HUES6 (cell line): ENCODE results near the gene MRTFB.

Source experiments
- H3K27ac ChIP-seq: 2 replicates; pipeline ENCODE4 v1.7.0; 2013; ENCODE audit warnings: low read depth, mild to moderate bottlenecking, low read length, inconsistent platforms
- H3K27me3 ChIP-seq: 2 replicates; pipeline ENCODE4 v1.6.1; 2013; ENCODE audit warnings: low read length; ENCODE audit not compliant: control insufficient read depth, insufficient read depth
- H3K36me3 ChIP-seq: 2 replicates; pipeline ENCODE4 v1.6.1; 2013; ENCODE audit warnings: low read length; ENCODE audit not compliant: control insufficient read depth, insufficient read depth
- H3K4me1 ChIP-seq: 2 replicates; pipeline ENCODE4 v1.6.1; 2013; ENCODE audit warnings: low read length; ENCODE audit not compliant: control insufficient read depth, insufficient read depth
- H3K4me3 ChIP-seq: 2 replicates; pipeline ENCODE4 v1.5.1; 2013; ENCODE audit warnings: low read depth, low read length
- H3K9ac ChIP-seq: one replicate; pipeline ENCODE4 v1.6.1; 2013; ENCODE audit warnings: mild to moderate bottlenecking, low read length
- H3K9me3 ChIP-seq: 2 replicates; pipeline ENCODE4 v1.6.1; 2013; ENCODE audit warnings: low read depth, low read length; ENCODE audit not compliant: control insufficient read depth, insufficient read depth

Gene MRTFB

GRCh38 chr16:14105760-14106375 is 34.7 kb downstream of the MRTFB start:
- H3K27me3 ChIP-seq = no peaks in the 10 kb centered on the region
- H3K9me3 ChIP-seq = no peaks in the 10 kb centered on the region
- H3K4me3 ChIP-seq = no peak overlapping the region
- no peak overlapping the region for H3K9ac ChIP-seq
- H3K4me1 ChIP-seq = peaks cover 20% of the 10 kb centered on the region
- no peak overlapping the region for H3K27ac ChIP-seq
- H3K36me3 ChIP-seq = no peaks in the 10 kb centered on the region

GRCh38 chr16:14106457-14106856 is 35.3 kb downstream of the MRTFB start:
- no peaks in the 10 kb centered on the region for H3K27me3 ChIP-seq
- H3K36me3 ChIP-seq = no peaks in the 10 kb centered on the region
- H3K9me3 ChIP-seq = no peaks in the 10 kb centered on the region
- H3K27ac ChIP-seq = no peak overlapping the region
- H3K4me3 ChIP-seq = no peak overlapping the region
- no peak overlapping the region for H3K9ac ChIP-seq
- peaks cover 25% of the 10 kb centered on the region for H3K4me1 ChIP-seq

GRCh38 chr16:14106961-14107360 is 35.8 kb downstream of the MRTFB start:
- no peak overlapping the region for H3K27ac ChIP-seq
- no peak overlapping the region for H3K9ac ChIP-seq
- H3K4me1 ChIP-seq = peaks cover 28% of the 10 kb centered on the region
- H3K27me3 ChIP-seq = no peaks in the 10 kb centered on the region
- H3K36me3 ChIP-seq = no peaks in the 10 kb centered on the region
- no peaks in the 10 kb centered on the region for H3K9me3 ChIP-seq
- no peak overlapping the region for H3K4me3 ChIP-seq

DNA sequence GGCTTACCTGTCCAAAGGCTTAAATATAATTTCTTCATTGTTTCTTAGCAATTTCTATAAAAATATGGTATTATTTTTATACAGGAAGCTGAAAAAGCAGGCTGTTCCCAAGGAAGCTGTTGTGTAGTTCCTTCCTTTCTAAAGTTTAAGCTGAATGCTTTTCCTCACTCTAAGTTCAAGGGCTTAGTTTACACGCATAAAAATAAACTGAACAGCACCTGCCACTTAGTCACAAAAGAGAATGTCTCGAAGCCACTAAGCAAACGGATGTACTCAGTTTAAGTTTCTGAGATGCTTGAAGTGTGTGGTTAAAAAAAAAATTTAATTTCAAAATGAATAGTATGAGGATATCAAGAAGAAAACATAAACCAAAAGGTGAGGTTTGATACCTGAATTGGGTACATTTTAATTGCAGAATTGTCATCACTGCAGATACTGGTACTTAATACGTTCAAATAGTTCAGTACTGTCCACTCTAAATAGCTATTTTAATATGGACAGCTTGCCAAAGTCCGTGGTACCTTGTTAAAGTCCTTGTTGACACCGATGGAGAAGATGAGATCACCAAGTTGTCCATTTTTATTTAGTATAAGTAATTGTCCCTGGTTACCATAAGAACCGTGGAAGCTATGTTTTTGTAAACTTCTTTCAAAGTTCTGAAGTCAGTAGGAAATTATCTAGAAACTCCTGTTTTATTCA is 38.1 kb downstream of the MRTFB start:
- no peaks in the 10 kb centered on the region for H3K36me3 ChIP-seq
- H3K27me3 ChIP-seq = no peaks in the 10 kb centered on the region
- H3K9me3 ChIP-seq = no peaks in the 10 kb centered on the region
- peaks cover 18% of the 10 kb centered on the region for H3K4me1 ChIP-seq
- H3K27ac ChIP-seq = no peak overlapping the region
- no peak overlapping the region for H3K4me3 ChIP-seq
- no peak overlapping the region for H3K9ac ChIP-seq

DNA sequence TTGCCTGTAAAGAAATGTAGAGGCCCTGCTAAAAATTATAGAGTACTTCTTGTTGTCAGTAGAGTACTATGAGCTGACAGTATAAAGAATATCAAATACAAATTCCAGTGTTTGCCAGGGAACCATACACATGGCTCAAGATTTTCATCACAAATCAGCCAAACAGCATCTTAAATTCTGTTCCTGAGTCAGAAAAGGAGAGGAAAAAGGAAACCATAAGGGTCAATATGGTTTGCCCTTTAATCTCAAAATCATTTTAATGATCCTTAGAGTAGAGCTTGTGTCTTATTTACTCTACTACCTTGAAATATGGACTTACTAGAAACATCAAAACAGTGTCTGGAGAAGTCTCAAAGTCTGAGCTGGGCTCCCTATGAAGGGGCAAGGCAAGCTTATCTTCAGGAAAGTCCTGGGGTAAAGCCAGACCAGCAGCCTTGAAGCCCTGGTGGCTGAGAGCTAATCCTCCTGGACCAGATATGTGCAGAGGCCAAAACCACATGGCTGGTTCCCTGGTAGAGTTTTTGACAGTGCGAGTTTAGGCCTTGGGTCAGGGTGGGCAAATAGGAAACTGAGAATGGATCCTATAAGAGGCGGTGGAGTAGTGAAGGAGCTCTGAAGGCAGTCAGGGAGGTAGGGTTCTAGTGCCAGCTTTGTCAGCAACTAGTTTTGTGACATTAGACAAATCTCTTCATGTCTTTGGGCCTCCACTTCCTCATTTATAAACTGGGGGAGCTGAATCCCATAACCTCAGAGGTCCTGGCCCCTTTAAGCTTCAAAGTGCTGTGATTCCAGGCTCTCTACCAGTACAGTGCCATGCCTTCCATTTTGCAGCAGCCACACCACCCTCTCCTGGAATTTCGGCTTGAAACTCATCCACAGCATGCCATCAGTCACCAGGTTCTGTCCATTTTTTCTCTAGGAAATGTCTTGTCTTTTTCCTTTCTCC is 38.9 kb downstream of the MRTFB start:
- Histone ChIP-seq H3K27ac (no peak overlapping the region), H3K4me3 (no peak overlapping the region), H3K9me3 (no peaks in the 10 kb centered on the region), H3K27me3 (no peaks in the 10 kb centered on the region), H3K4me1 (peaks cover 18% of the 10 kb centered on the region), H3K9ac (no peak overlapping the region), H3K36me3 (no peaks in the 10 kb centered on the region)

GRCh38 chr16:14110728-14111251 is 39.7 kb downstream of the MRTFB start:
- Histone ChIP-seq H3K9ac (no peak overlapping the region), H3K4me1 (peaks cover 18% of the 10 kb centered on the region), H3K9me3 (no peaks in the 10 kb centered on the region), H3K27ac (no peak overlapping the region), H3K36me3 (no peaks in the 10 kb centered on the region), H3K27me3 (no peaks in the 10 kb centered on the region), H3K4me3 (no peak overlapping the region)

GRCh38 chr16:14111713-14112538 is 40.8 kb downstream of the MRTFB start:
- Histone ChIP-seq H3K27ac (no peak overlapping the region), H3K9ac (no peak overlapping the region)

GRCh38 chr16:14112539-14112856 is 41.4 kb downstream of the MRTFB start:
- Histone ChIP-seq H3K4me3 (no peak overlapping the region), H3K9me3 (no peaks in the 10 kb centered on the region), H3K27me3 (no peaks in the 10 kb centered on the region), H3K36me3 (no peaks in the 10 kb centered on the region), H3K27ac (no peak overlapping the region), H3K9ac (no peak overlapping the region), H3K4me1 (peaks cover 18% of the 10 kb centered on the region)

More at GRCh38 chr16:14111713-14112538, 40.8 kb downstream of the MRTFB start:
- Histone ChIP-seq H3K4me1 (peaks cover 18% of the 10 kb centered on the region), H3K4me3 (no peak overlapping the region), H3K36me3 (no peaks in the 10 kb centered on the region), H3K9me3 (no peaks in the 10 kb centered on the region), H3K27me3 (no peaks in the 10 kb centered on the region)

DNA sequence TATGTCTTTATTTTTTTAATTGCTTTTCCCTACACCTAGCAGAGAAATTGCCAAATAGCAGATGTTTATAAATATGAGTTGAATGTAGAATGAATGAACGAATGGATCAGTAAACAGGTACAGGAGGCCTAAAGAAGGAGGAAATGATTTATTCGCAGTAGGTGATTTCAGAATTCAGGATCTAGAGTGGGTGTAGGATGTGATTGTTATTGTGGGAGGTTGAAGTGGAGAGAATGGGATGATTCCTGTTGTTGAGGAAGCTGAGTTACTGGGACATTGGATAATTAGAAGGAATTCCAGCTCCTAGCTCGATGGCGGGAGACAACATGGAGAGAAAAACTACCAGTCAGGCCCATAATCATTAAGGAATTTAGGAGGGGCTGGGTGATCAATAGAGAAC is 42.2 kb downstream of the MRTFB start:
- H3K27ac ChIP-seq = no peak overlapping the region
- no peaks in the 10 kb centered on the region for H3K27me3 ChIP-seq
- peaks cover 18% of the 10 kb centered on the region for H3K4me1 ChIP-seq
- no peak overlapping the region for H3K9ac ChIP-seq
- no peaks in the 10 kb centered on the region for H3K9me3 ChIP-seq
- no peak overlapping the region for H3K4me3 ChIP-seq
- no peaks in the 10 kb centered on the region for H3K36me3 ChIP-seq

DNA sequence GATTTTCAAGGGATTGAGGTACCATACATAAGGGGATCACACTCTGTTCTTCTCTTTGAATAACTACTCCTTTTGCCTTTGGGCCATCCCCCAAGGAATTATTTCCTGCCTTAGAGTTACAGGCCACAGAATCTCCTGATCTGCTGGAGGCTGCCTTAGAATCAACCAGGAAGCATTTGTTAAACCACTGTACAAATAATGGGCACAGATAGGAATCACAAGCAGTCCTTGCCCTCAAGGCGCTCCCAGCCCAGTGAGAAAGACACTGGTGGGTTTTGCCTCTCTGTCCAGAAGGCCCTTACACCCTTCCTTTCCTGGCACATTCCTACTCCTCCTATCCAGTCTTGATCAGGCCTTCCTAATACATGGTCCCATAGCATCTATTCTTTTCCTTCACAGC is 45.9 kb downstream of the MRTFB start:
- Histone ChIP-seq H3K9me3 (no peaks in the 10 kb centered on the region), H3K27ac (no peak overlapping the region), H3K4me3 (no peak overlapping the region), H3K9ac (no peak overlapping the region), H3K36me3 (no peaks in the 10 kb centered on the region), H3K27me3 (no peaks in the 10 kb centered on the region), H3K4me1 (no peaks in the 10 kb centered on the region)
